Astrocyte (in vitro differentiated cells and primary cell): Measurements from ENCODE around the gene CNTN5. TPM values are rescaled to one million over a fixed set of nuclear protein-coding genes. Genes with fewer than 3 reads are reported as not detected.

Experiments
- DNase-seq: peaks from one replicate; pipeline ENCODE4 v3.0.0-alpha.2; 2010; ENCODE audit warnings: low read depth
- FAIRE-seq: peaks from 2 replicates; lab custom pipeline; 2011; peaks lifted over from hg19 to GRCh38; lab: Jason Lieb, UNC
- H2AFZ ChIP-seq: 2 replicates; pipeline ENCODE4 v1.6.0; 2012; ENCODE audit warnings: low read depth, low read length, inconsistent platforms
- H3K27ac ChIP-seq: 2 replicates; pipeline ENCODE4 v1.5.1; 2011; ENCODE audit warnings: low read depth, low read length, inconsistent platforms
- H3K27me3 ChIP-seq: 2 replicates; pipeline ENCODE4 v1.6.0; 2011; ENCODE audit warnings: low read length, inconsistent platforms; ENCODE audit not compliant: insufficient read depth
- H3K36me3 ChIP-seq: 2 replicates; pipeline ENCODE4 v1.5.1; 2011; ENCODE audit warnings: low read length, inconsistent platforms; ENCODE audit not compliant: insufficient read depth
- H3K4me1 ChIP-seq: 2 replicates; pipeline ENCODE4 v1.5.1; 2011; ENCODE audit warnings: low read length, inconsistent platforms; ENCODE audit not compliant: insufficient read depth
- H3K4me2 ChIP-seq: 2 replicates; pipeline ENCODE4 v1.6.0; 2012; ENCODE audit warnings: low read length, inconsistent platforms
- H3K4me3 ChIP-seq: 2 replicates; pipeline ENCODE4 v1.5.1; 2011; ENCODE audit warnings: low read depth, mild to moderate bottlenecking, low read length, inconsistent platforms; ENCODE audit not compliant: insufficient read depth
- H3K79me2 ChIP-seq: 2 replicates; pipeline ENCODE4 v1.6.0; 2012; ENCODE audit warnings: mild to moderate bottlenecking, low read length, inconsistent platforms; ENCODE audit not compliant: insufficient read depth
- H3K9ac ChIP-seq: 2 replicates; pipeline ENCODE4 v1.6.0; 2012; ENCODE audit warnings: mild to moderate bottlenecking, low read length, inconsistent platforms
- H3K9me3 ChIP-seq: 2 replicates; pipeline ENCODE4 v1.5.1; 2012; ENCODE audit warnings: low read depth, mild to moderate bottlenecking, low read length, inconsistent platforms; ENCODE audit not compliant: insufficient read depth
- H4K20me1 ChIP-seq: 2 replicates; pipeline ENCODE4 v1.6.0; 2012; ENCODE audit warnings: low read length, inconsistent platforms; ENCODE audit not compliant: insufficient read depth
- H3K27ac Mint-ChIP-seq: one replicate; pipeline ENCODE4 v1.8.0; 2021; ENCODE audit warnings: mild to moderate bottlenecking, mixed read lengths; ENCODE audit not compliant: unreplicated experiment
- H3K27me3 Mint-ChIP-seq: one replicate; pipeline ENCODE4 v1.8.0; 2021; ENCODE audit warnings: low read depth, mixed read lengths; ENCODE audit not compliant: unreplicated experiment
- H3K36me3 Mint-ChIP-seq: one replicate; pipeline ENCODE4 v1.8.0; 2021; ENCODE audit warnings: low read depth, mixed read lengths; ENCODE audit not compliant: unreplicated experiment
- H3K4me1 Mint-ChIP-seq: one replicate; pipeline ENCODE4 v1.8.0; 2021; ENCODE audit warnings: low read depth, mixed read lengths; ENCODE audit not compliant: unreplicated experiment
- H3K4me3 Mint-ChIP-seq: one replicate; pipeline ENCODE4 v1.8.0; 2021; ENCODE audit warnings: mild to moderate bottlenecking, moderate library complexity, mixed read lengths; ENCODE audit not compliant: unreplicated experiment
- H3K9me3 Mint-ChIP-seq: one replicate; pipeline ENCODE4 v1.8.0; 2021; ENCODE audit warnings: mild to moderate bottlenecking, mixed read lengths; ENCODE audit not compliant: unreplicated experiment
- EZH2 ChIP-seq: IDR thresholded peaks from 2 replicates; pipeline ENCODE4 v1.6.1; 2012; ENCODE audit warnings: mild to moderate bottlenecking, low read length, inconsistent platforms; ENCODE audit not compliant: insufficient read depth
- total RNA-seq: library from RNA; stranded (reverse); gene quantifications from 2 replicates; pipeline ENCODE4 v1.2.1, GENCODE V29; 2021
- TF ChIP-seq, protein P1 (sequence below): IDR thresholded peaks from 2 replicates; pipeline ENCODE4 v1.5.1; 2011; ENCODE audit warnings: low read depth, mild to moderate bottlenecking, inconsistent platforms, low read length, moderate library complexity; ENCODE audit not compliant: insufficient read depth

CNTN5 gene
- total RNA-seq, 1 donor from 2014 or later, result 1.1 TPM

DNA sequence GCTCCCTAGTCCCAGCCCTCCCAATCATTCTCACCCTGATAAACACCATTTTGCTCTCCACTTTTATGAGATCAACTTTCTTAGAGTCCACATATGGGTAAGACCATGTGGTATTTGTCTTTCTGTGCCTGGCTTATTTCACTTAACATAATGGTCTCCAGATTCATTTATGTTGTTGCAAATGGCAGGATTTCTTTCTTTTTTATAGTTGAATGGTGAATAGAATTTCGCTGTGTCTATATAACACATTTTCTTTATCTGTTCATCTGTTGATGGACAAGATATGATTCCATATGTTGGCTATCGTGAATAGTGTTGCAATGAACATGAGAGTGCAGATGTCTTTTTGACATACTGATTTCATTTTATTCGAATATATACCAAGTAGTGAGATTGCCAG is 1298.9 kb downstream of the CNTN5 start:
- Histone ChIP-seq H3K4me3 (no peak overlapping the region), H3K4me1 (no peaks in the 10 kb centered on the region), H3K27ac (no peak overlapping the region), H4K20me1 (no peaks in the 10 kb centered on the region), H2AFZ (no peak overlapping the region), H3K36me3 (no peaks in the 10 kb centered on the region), H3K9me3 (no peaks in the 10 kb centered on the region), H3K79me2 (no peaks in the 10 kb centered on the region), H3K9ac (no peak overlapping the region), H3K4me2 (no peak overlapping the region), H3K27me3 (no peaks in the 10 kb centered on the region)
- no peaks in the 10 kb centered on the region for H3K27me3 Mint-ChIP-seq
- no peak for TF ChIP-seq EZH2
- TF ChIP-seq, protein P1, sequence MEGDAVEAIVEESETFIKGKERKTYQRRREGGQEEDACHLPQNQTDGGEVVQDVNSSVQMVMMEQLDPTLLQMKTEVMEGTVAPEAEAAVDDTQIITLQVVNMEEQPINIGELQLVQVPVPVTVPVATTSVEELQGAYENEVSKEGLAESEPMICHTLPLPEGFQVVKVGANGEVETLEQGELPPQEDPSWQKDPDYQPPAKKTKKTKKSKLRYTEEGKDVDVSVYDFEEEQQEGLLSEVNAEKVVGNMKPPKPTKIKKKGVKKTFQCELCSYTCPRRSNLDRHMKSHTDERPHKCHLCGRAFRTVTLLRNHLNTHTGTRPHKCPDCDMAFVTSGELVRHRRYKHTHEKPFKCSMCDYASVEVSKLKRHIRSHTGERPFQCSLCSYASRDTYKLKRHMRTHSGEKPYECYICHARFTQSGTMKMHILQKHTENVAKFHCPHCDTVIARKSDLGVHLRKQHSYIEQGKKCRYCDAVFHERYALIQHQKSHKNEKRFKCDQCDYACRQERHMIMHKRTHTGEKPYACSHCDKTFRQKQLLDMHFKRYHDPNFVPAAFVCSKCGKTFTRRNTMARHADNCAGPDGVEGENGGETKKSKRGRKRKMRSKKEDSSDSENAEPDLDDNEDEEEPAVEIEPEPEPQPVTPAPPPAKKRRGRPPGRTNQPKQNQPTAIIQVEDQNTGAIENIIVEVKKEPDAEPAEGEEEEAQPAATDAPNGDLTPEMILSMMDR, result no peak
- H3K27ac Mint-ChIP-seq, result no peak overlapping the region
- no peaks in the 10 kb centered on the region for H3K36me3 Mint-ChIP-seq
- FAIRE-seq, result no peak
- no peaks in the 10 kb centered on the region for H3K9me3 Mint-ChIP-seq
- H3K4me3 Mint-ChIP-seq, result no peak overlapping the region
- H3K4me1 Mint-ChIP-seq, result no peaks in the 10 kb centered on the region
- DNase-seq, result no peak

DNA sequence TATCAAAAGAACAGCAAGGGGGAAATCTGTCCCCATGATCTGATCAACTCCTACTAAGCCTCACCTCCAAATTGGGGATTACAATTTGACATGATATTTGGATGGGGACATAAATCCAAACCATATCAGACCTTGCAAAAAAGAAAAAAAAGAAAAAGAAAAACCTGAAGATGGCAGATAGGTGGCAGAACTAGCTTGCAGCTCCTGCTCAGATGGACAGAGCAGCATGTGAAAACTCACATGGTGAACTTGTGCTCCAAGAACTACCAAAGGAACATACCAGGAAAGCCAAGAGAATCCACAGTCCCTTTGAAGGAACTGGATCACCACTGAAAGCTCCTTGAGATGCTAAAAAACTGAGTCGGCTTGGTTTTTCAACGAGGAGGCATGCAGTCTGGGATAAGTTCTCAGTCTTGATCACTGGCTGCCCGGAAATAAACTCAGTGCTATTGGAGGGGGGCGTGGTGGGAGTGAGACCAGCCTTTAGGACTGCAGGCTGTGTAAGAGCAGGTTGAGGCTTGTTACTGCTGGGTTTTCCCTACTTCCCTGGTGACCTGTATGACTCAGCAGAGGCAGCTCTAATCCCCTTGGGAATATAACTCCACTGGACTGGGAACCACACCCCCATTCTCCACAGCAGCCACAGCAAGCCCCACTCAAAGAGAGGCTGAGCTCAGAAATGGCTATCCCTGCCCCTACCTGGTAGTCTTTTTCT is 1308.0 kb downstream of the CNTN5 start:
- Histone ChIP-seq H3K27me3 (no peaks in the 10 kb centered on the region), H3K9me3 (no peaks in the 10 kb centered on the region), H4K20me1 (no peaks in the 10 kb centered on the region), H3K9ac (no peak overlapping the region), H2AFZ (no peak overlapping the region), H3K4me3 (no peak overlapping the region), H3K27ac (no peak overlapping the region), H3K4me2 (no peak overlapping the region), H3K4me1 (no peaks in the 10 kb centered on the region), H3K79me2 (no peaks in the 10 kb centered on the region), H3K36me3 (no peaks in the 10 kb centered on the region)
- no peaks in the 10 kb centered on the region for H3K27me3 Mint-ChIP-seq
- H3K9me3 Mint-ChIP-seq, result peaks cover 1% of the 10 kb centered on the region
- FAIRE-seq (no peak), DNase-seq (no peak)
- TF ChIP-seq EZH2, result no peak
- TF ChIP-seq, protein P1, result no peak
- peaks cover 10% of the 10 kb centered on the region for H3K4me1 Mint-ChIP-seq
- no peaks in the 10 kb centered on the region for H3K36me3 Mint-ChIP-seq
- no peak overlapping the region for H3K4me3 Mint-ChIP-seq
- no peak overlapping the region for H3K27ac Mint-ChIP-seq

DNA sequence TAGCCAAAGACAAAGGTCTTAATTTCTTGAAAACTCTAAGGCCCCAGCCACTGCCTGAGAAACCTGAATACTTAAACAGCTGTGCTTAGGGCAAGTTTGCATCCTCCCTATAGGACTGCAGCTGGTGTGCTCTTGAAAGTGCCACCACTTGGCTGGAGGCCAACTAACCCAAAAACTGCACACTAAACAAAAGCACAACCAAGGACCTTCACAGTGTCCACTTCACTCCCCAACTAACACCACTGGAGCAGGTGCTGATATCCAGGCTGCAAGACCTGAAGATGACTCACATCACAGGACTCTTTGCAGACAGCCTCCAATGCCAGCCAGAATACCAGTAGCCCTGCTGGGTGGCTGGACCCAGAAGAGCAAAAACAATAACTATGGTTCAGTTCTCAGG is 1308.6 kb downstream of the CNTN5 start:
- H4K20me1 ChIP-seq, result no peaks in the 10 kb centered on the region
- no peak overlapping the region for H2AFZ ChIP-seq
- DNase-seq, result no peak
- no peak overlapping the region for H3K4me2 ChIP-seq
- H3K4me3 ChIP-seq, result no peak overlapping the region
- no peaks in the 10 kb centered on the region for H3K36me3 ChIP-seq
- no peak overlapping the region for H3K27ac ChIP-seq
- peaks cover 1% of the 10 kb centered on the region for H3K9me3 Mint-ChIP-seq
- no peak overlapping the region for H3K27ac Mint-ChIP-seq
- no peaks in the 10 kb centered on the region for H3K27me3 Mint-ChIP-seq
- H3K9ac ChIP-seq, result no peak overlapping the region
- H3K4me1 ChIP-seq, result no peaks in the 10 kb centered on the region
- no peaks in the 10 kb centered on the region for H3K9me3 ChIP-seq
- H3K27me3 ChIP-seq, result no peaks in the 10 kb centered on the region
- no peak for FAIRE-seq
- no peak for TF ChIP-seq EZH2
- TF ChIP-seq, protein P1, result no peak
- peaks cover 10% of the 10 kb centered on the region for H3K4me1 Mint-ChIP-seq
- H3K79me2 ChIP-seq, result no peaks in the 10 kb centered on the region
- H3K4me3 Mint-ChIP-seq, result no peak overlapping the region
- H3K36me3 Mint-ChIP-seq, result no peaks in the 10 kb centered on the region
